B cell (primary cell): ENCODE measurements around the gene PDGFC. TPM values are rescaled to one million over a fixed set of nuclear protein-coding genes. Genes with fewer than 3 reads are reported as not detected.

ENCODE experiments used
- ATAC-seq: fragments of 200-7000 bp; cut with Tn5 transposase; one replicate; pipeline ENCODE4 v1.10.0; 2021; ENCODE audit warnings: low read depth, mild to moderate bottlenecking, moderate number of reproducible peaks, moderate library complexity
- CTCF ChIA-PET: fragments of 350-600 bp; sonication (Branson Sonifier 250); formaldehyde crosslinking; loops from one replicate; lab custom pipeline; 2021; ENCODE audit warnings: antibody characterized with exemption, inconsistent platforms; lab: Charles Lee
- POLR2A ChIA-PET: fragments of 350-600 bp; sonication (Branson Sonifier 250); formaldehyde crosslinking; loops from one replicate; lab custom pipeline; 2021; ENCODE audit warnings: antibody characterized with exemption; lab: Charles Lee
- DNase-seq: peaks from one replicate; pipeline ENCODE4 v3.0.0; 2013
- H2AFZ ChIP-seq: 2 replicates; pipeline ENCODE4 v1.6.1; 2012; ENCODE audit warnings: mild to moderate bottlenecking, low read depth, low read length; ENCODE audit not compliant: insufficient read depth, poor library complexity, severe bottlenecking
- H3K27ac ChIP-seq, 2 donors: 1 replicate in 1 of 2; 2 replicates in 1 of 2; pipeline ENCODE4 v1.5.1; 2012 to 2013; ENCODE audit warnings: low read length in 2 of 2, mild to moderate bottlenecking in 2 of 2, moderate library complexity in 1 of 2
- H3K27me3 ChIP-seq, 4 experiments: fragments of 200-600 bp in 1 of 4; sonication (generic) in 1 of 4; replicated peaks in 1 of 4; 1 replicate in 2 of 4; 2 replicates in 2 of 4; pipeline versions ENCODE4 v1.6.1 to v1.7.0; 2013 to 2016; ENCODE audit warnings: low read length in 3 of 4, mild to moderate bottlenecking in 2 of 4, mixed read lengths in 1 of 4, moderate library complexity in 1 of 4; ENCODE audit not compliant: insufficient read depth in 4 of 4, control insufficient read depth in 3 of 4; ENCODE audit errors: control extremely low read depth in 1 of 4
- H3K36me3 ChIP-seq, 2 experiments: replicated peaks in 1 of 2; 1 replicate in 1 of 2; 2 replicates in 1 of 2; pipeline versions ENCODE4 v1.6.1 to v1.7.1; 2013; ENCODE audit warnings: low read length in 1 of 2; ENCODE audit not compliant: insufficient read depth in 2 of 2, control insufficient read depth in 1 of 2; ENCODE audit errors: control extremely low read depth in 1 of 2, extremely low read depth in 1 of 2
- H3K4me1 ChIP-seq, 2 donors: fragments of 200-600 bp in 1 of 2; sonication (generic) in 1 of 2; 1 replicate in 1 of 2; 2 replicates in 1 of 2; pipeline versions ENCODE4 v1.5.1 to v1.6.1; 2013 to 2017; ENCODE audit warnings: low read length in 2 of 2; ENCODE audit not compliant: control insufficient read depth in 2 of 2, insufficient read depth in 2 of 2
- H3K4me2 ChIP-seq: replicated peaks from 2 replicates; pipeline ENCODE3; 2012; ENCODE audit warnings: mild to moderate bottlenecking, low read depth, low read length; ENCODE audit not compliant: poor library complexity, severe bottlenecking
- H3K4me3 ChIP-seq, 5 experiments: fragments of 200-600 bp in 1 of 5; sonication (generic) in 1 of 5; 1 replicate in 3 of 5; 2 replicates in 2 of 5; pipeline versions ENCODE4 v1.5.1 to v1.7.0; 2011 to 2016; ENCODE audit warnings: low read length in 4 of 5, mild to moderate bottlenecking in 4 of 5, low read depth in 2 of 5, control low read depth in 1 of 5, moderate library complexity in 1 of 5; ENCODE audit not compliant: insufficient read depth in 1 of 5; ENCODE audit errors: control extremely low read depth in 1 of 5, extremely low read depth in 1 of 5
- H3K79me2 ChIP-seq: fragments of 200-600 bp; sonication (generic); one replicate; pipeline ENCODE4 v1.6.0; 2016; ENCODE audit warnings: low read length; ENCODE audit not compliant: control insufficient read depth, insufficient read depth
- H3K9ac ChIP-seq: fragments of 200-600 bp; sonication (generic); 2 replicates; pipeline ENCODE4 v1.6.1; 2017; ENCODE audit warnings: mild to moderate bottlenecking, low read length, moderate library complexity
- H3K9me3 ChIP-seq, 3 donors: one replicate each; pipeline versions ENCODE4 v1.6.1 to v1.7.1; 2013; ENCODE audit warnings: low read length in 2 of 3; ENCODE audit not compliant: control insufficient read depth in 2 of 3, insufficient read depth in 1 of 3; ENCODE audit errors: control extremely low read depth in 1 of 3
- H4K20me1 ChIP-seq: 2 replicates; pipeline ENCODE4 v1.6.0; 2012; ENCODE audit warnings: mild to moderate bottlenecking, low read length; ENCODE audit not compliant: insufficient read depth, control insufficient read depth, poor library complexity, severe bottlenecking
- H3K27ac Mint-ChIP-seq: one replicate; pipeline ENCODE4 v1.8.0; 2021; ENCODE audit warnings: mixed read lengths
- H3K27me3 Mint-ChIP-seq: one replicate; pipeline ENCODE4 v1.8.0; 2021; ENCODE audit warnings: mixed read lengths
- H3K4me1 Mint-ChIP-seq: one replicate; pipeline ENCODE4 v1.8.0; 2021; ENCODE audit warnings: mixed read lengths
- H3K4me3 Mint-ChIP-seq: one replicate; pipeline ENCODE4 v1.8.0; 2021; ENCODE audit warnings: mixed read lengths
- H3K9me3 Mint-ChIP-seq: one replicate; pipeline ENCODE4 v1.8.0; 2022; ENCODE audit warnings: mixed read lengths; ENCODE audit not compliant: insufficient read depth
- CTCF ChIP-seq: fragments of 200-600 bp; IDR thresholded peaks from one replicate; pipeline ENCODE4 v1.8.0; 2022; ENCODE audit warnings: antibody characterized with exemption, mild to moderate bottlenecking
- EZH2 ChIP-seq: IDR thresholded peaks from 2 replicates; pipeline ENCODE4 v1.6.1; 2012; ENCODE audit warnings: borderline replicate concordance, low read depth, mild to moderate bottlenecking, moderate library complexity, low read length; ENCODE audit not compliant: insufficient read depth, poor library complexity, severe bottlenecking
- WGBS: methylation state at CpG from one replicate; pipeline ENCODE4 v1.1.5; 2013; ENCODE audit warnings: missing lambda C conversion rate; ENCODE audit not compliant: insufficient coverage; 5-methylcytosine and 5-hydroxymethylcytosine counted together
- intact Hi-C: fragments of 100-400 bp; cut with micrococcal nuclease; formaldehyde crosslinking; loops from one replicate; pipeline ENCODE4 v1.10.0; 2022
- polyA plus RNA-seq: library from polyadenylated mRNA; depleted of rRNA; stranded (reverse); fragments of >200 nt; gene quantifications from 2 replicates; pipeline ENCODE4 v1.2.3, GENCODE V29; 2012
- total RNA-seq, 2 donors: library from RNA; stranded (reverse); fragments of 120-200 nt in 1 of 2; gene quantifications; 1 replicate in 1 of 2; 2 replicates in 1 of 2; pipeline versions ENCODE4 v1.2.3 to v1.2.4, GENCODE V29; 2013 to 2022

The PDGFC gene
- total and polyA plus RNA-seq, 2 donors (not counting 1 experiment from before 2014, with no cell fraction given) = 0.10 TPM; not detected in 1

GRCh38 chr4:156941940-156942548, 29.6 kb downstream of the PDGFC start:
- no peaks in the 10 kb centered on the region for H3K9me3 Mint-ChIP-seq
- CTCF ChIA-PET = no interaction called here
- ATAC-seq = no peak

GRCh38 chr4:156939801-156940200, 31.8 kb downstream of the PDGFC start:
- Histone ChIP-seq H3K4me1 (no peaks in the 10 kb centered on the region), H3K36me3 (no peaks in the 10 kb centered on the region), H3K79me2 (no peaks in the 10 kb centered on the region), H3K9me3 (no peaks in the 10 kb centered on the region), H3K27me3 (no peaks in the 10 kb centered on the region), H3K27ac (no peak overlapping the region), H4K20me1 (no peaks in the 10 kb centered on the region), H3K4me3 (no peak overlapping the region), H2AFZ (no peak overlapping the region), H3K4me2 (no peak overlapping the region), H3K9ac (no peak overlapping the region)
- TF ChIP-seq CTCF (no peak), EZH2 (no peak)
- ChIA-PET POLR2A (no interaction called here), CTCF (no interaction called here)
- WGBS = no CpG with 5 or more reads among the region's 2 CpGs
- ATAC-seq = no peak
- intact Hi-C loops = no loop called here
- Mint-ChIP-seq H3K27ac (no peak overlapping the region), H3K4me3 (no peak overlapping the region), H3K27me3 (no peaks in the 10 kb centered on the region), H3K4me1 (no peaks in the 10 kb centered on the region), H3K9me3 (no peaks in the 10 kb centered on the region)
- no peak for DNase-seq

More at GRCh38 chr4:156941940-156942548, 29.6 kb downstream of the PDGFC start:
- Histone ChIP-seq H3K79me2 (no peaks in the 10 kb centered on the region), H3K4me1 (no peaks in the 10 kb centered on the region), H3K27ac (no peak overlapping the region), H3K36me3 (no peaks in the 10 kb centered on the region), H4K20me1 (no peaks in the 10 kb centered on the region), H3K4me2 (no peak overlapping the region), H2AFZ (no peak overlapping the region), H3K4me3 (no peak overlapping the region), H3K9ac (no peak overlapping the region), H3K9me3 (no peaks in the 10 kb centered on the region), H3K27me3 (no peaks in the 10 kb centered on the region)
- no peak overlapping the region for H3K27ac Mint-ChIP-seq
- WGBS = 63% methylated on average over 2 of the region's 7 CpGs
- no peak overlapping the region for H3K4me3 Mint-ChIP-seq
- intact Hi-C loops = no loop called here
- POLR2A ChIA-PET = no interaction called here
- DNase-seq = no peak
- TF ChIP-seq CTCF = no peak
- no peak for TF ChIP-seq EZH2
- H3K4me1 Mint-ChIP-seq = no peaks in the 10 kb centered on the region
- no peaks in the 10 kb centered on the region for H3K27me3 Mint-ChIP-seq
